Measurements from ENCODE around the gene SGPP1. TPM values are rescaled to one million over a fixed set of nuclear protein-coding genes. Genes with fewer than 3 reads are reported as not detected.

The SGPP1 gene
- total and polyA plus RNA-seq, 2 of the 4 experiments (the other 2 are of a cell fraction) = 8.6 to 11.1 TPM

DNA sequence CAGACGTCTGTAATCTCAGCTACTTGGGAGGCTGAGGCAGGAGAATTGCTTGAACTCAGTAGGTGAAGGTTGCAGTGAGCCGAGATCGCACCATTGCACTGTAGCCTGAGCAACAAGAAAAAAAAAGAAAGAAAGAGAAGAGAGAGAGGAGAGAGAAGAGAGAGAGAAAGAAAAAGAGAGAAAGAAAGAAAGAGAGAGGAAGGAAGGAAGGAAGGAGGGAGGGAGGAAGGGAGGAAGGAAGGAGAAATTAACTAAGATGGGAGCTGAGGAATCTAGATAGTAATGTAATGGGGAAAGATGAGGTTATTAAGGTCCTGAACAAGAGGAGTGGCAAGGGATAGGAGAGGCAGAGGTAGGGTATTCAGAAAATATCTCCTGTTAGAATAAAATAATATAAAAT is 17.4 kb upstream of the SGPP1 start:
- BruUV-seq (replicated peaks) = no TSS peak
- dilution Hi-C loops (cut with HindIII; ENCODE audit: low sequenced_read_pairs, unreplicated experiment) = no loop called here
- Histone ChIP-seq H3K27me3 (ENCODE audit: control insufficient read depth, insufficient read depth, low read length) (peaks cover 5% of the 10 kb centered on the region), H2BK5ac (ENCODE audit: low read depth, low read length, poor library complexity, severe bottlenecking) (no peak overlapping the region), H3K18ac (ENCODE audit: low read depth, low read length) (no peak overlapping the region), H4K8ac (ENCODE audit: low read depth in 2 of 2, low read length in 2 of 2) (no peak overlapping the region), H3K4ac (ENCODE audit: low read depth, low read length) (no peak overlapping the region), H2BK120ac (ENCODE audit: low read depth, low read length) (no peak overlapping the region), H3K79me1 (ENCODE audit: low read depth in 1 of 2, low read length in 2 of 2) (no peaks in the 10 kb centered on the region), H3K36me3 (ENCODE audit: control insufficient read depth, insufficient read depth, low read length) (no peaks in the 10 kb centered on the region), H3K14ac (replicated peaks; ENCODE audit: low read depth, low read length) (no peak overlapping the region), H2AFZ (replicated peaks; ENCODE audit: low read length, poor library complexity) (no peak overlapping the region), H3K27ac (ENCODE audit: insufficient read depth, low read length) (no peak overlapping the region), H2AK5ac (ENCODE audit: low read depth, low read length) (no peak overlapping the region), H4K5ac (ENCODE audit: low read depth, low read length) (no peak overlapping the region), H4K20me1 (ENCODE audit: insufficient read depth, low read length) (no peaks in the 10 kb centered on the region), H4K91ac (ENCODE audit: insufficient read depth, low read depth, low read length) (no peak overlapping the region), H2BK15ac (ENCODE audit: low read depth, low read length) (no peak overlapping the region), H3K9me3 (ENCODE audit: control insufficient read depth, insufficient read depth, low read length) (no peaks in the 10 kb centered on the region), H3K56ac (ENCODE audit: extremely low read depth, insufficient read depth, low read length) (no peak overlapping the region), H3K4me3 (ENCODE audit: insufficient read depth, low read depth, low read length) (no peak overlapping the region), H2AK9ac (replicated peaks; ENCODE audit: low read depth, low read length, poor library complexity) (no peak overlapping the region), H3K9me1 (ENCODE audit: insufficient read depth, low read length) (no peaks in the 10 kb centered on the region), H3K23ac (ENCODE audit: low read depth, low read length) (no peak overlapping the region), H2BK20ac (ENCODE audit: low read depth, low read length) (no peak overlapping the region), H3K9ac (ENCODE audit: low read depth, low read length) (no peak overlapping the region), H3K4me2 (ENCODE audit: low read depth, low read length) (no peak overlapping the region), H3K4me1 (ENCODE audit: control insufficient read depth, insufficient read depth, low read length) (no peaks in the 10 kb centered on the region)
- intact Hi-C loops (cut with micrococcal nuclease) = no loop called here
- DNase-seq = no peak
- ChIA-PET CTCF (interaction anchor here (0.7 kb wide), 2 partner anchors 99 to 180 kb away, joined by 3 to 6 read pairs; no protein-coding TSS in a partner anchor), POLR2A (ENCODE audit: unreplicated experiment) (no interaction called here)
- in situ Hi-C loops (cut with MboI; ENCODE audit: low sequenced_read_pairs) = no loop called here
- TF ChIP-seq, protein P1, sequence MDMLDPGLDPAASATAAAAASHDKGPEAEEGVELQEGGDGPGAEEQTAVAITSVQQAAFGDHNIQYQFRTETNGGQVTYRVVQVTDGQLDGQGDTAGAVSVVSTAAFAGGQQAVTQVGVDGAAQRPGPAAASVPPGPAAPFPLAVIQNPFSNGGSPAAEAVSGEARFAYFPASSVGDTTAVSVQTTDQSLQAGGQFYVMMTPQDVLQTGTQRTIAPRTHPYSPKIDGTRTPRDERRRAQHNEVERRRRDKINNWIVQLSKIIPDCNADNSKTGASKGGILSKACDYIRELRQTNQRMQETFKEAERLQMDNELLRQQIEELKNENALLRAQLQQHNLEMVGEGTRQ (IDR thresholded peaks at IDR 0.05; ENCODE audit: low read depth, low read length) = no peak
- no peak for TF ChIP-seq CEBPB (IDR thresholded peaks at IDR 0.05; ENCODE audit: low read depth, low read length)
- no peak for TF ChIP-seq BHLHE40 (IDR thresholded peaks at IDR 0.05; ENCODE audit: low read depth, low read length)
- TF ChIP-seq RFX5 (IDR thresholded peaks at IDR 0.05; ENCODE audit: low read depth, low read length) = no peak
- no peak for TF ChIP-seq RAD21 (IDR thresholded peaks at IDR 0.05; ENCODE audit: low read length)
- no peak for TF ChIP-seq FOS (IDR thresholded peaks at IDR 0.05; ENCODE audit: low read depth, low read length)
- TF ChIP-seq CHD1 (IDR thresholded peaks at IDR 0.05; ENCODE audit: low read depth, low read length) = no peak
- no peak for TF ChIP-seq SMC3 (IDR thresholded peaks at IDR 0.05; ENCODE audit: low read depth, low read length)
- no CpG with 5 or more reads among the region's 3 CpGs for WGBS, 2 experiments (ENCODE audit: extremely low coverage in 2 of 2, insufficient read length in 1 of 2)
- no peak for ATAC-seq (ENCODE audit: low read depth)
